Measurements from ENCODE around the gene ODF2.

GRCh38 chr9:128512820-128513219 lies 57.0 kb downstream of the ODF2 start:
- TF ChIP-seq POLR2AphosphoS5 (IDR thresholded peaks at IDR 0.05) (no peak), CTCF (IDR thresholded peaks at IDR 0.05) (no peak), POLR2A (IDR thresholded peaks at IDR 0.05) (no peak)
